Ascending aorta (tissue), 2 donors: ENCODE results near the gene ASXL1. TPM values are rescaled to one million over a fixed set of nuclear protein-coding genes. Genes with fewer than 3 reads are reported as not detected.
A peak's percentile ranks its signal among the peaks of the same experiment; 100 is the strongest.

Experiments
- DNase-seq, 2 donors: peaks; one replicate each; pipeline ENCODE4 v3.0.0-alpha.2; 2019; ENCODE audit warnings: low spot score in 2 of 2
- H3K27ac ChIP-seq, 2 donors: fragments of 200-600 bp; sonication (generic); one replicate each; pipeline ENCODE4 v1.5.1; 2016 to 2017; ENCODE audit warnings: mild to moderate bottlenecking in 1 of 2
- H3K27me3 ChIP-seq: fragments of 200-600 bp; sonication (generic); one replicate; pipeline ENCODE4 v1.5.1; 2017
- H3K36me3 ChIP-seq, 2 donors: fragments of 200-600 bp; sonication (generic); one replicate each; pipeline ENCODE4 v1.5.1; 2016
- H3K4me1 ChIP-seq, 2 donors: fragments of 200-600 bp; sonication (generic); one replicate each; pipeline ENCODE4 v1.5.1; 2016 to 2017; ENCODE audit warnings: mild to moderate bottlenecking in 1 of 2
- H3K4me3 ChIP-seq, 2 donors: fragments of 200-600 bp; sonication (generic); one replicate each; pipeline ENCODE4 v1.5.1; 2016 to 2017; ENCODE audit warnings: mild to moderate bottlenecking in 1 of 2
- H3K9me3 ChIP-seq, 2 donors: fragments of 200-600 bp; sonication (generic); one replicate each; pipeline ENCODE4 v1.5.1; 2016
- intact Hi-C: fragments of 100-400 bp; cut with DNase I; formaldehyde crosslinking; loops from one replicate; pipeline ENCODE4 v1.15.1; 2023
- total RNA-seq: library from RNA; depleted of rRNA; stranded (reverse); fragments of >200 nt; gene quantifications from one replicate; pipeline ENCODE4 v1.1.0, GENCODE V29; 2016
- TF ChIP-seq, protein P1 (sequence below), 3 experiments: fragments of 200-600 bp in 2 of 3; fragments of 450-650 bp in 1 of 3; sonication (generic) in 2 of 3; IDR thresholded peaks; one replicate each; pipeline ENCODE4 v1.5.1; 2016 to 2019; ENCODE audit warnings: antibody characterized with exemption in 3 of 3, mild to moderate bottlenecking in 1 of 3, moderate library complexity in 1 of 3

ASXL1 gene
- total RNA-seq, 1 donor from 2014 or later, result 37.4 TPM

DNA sequence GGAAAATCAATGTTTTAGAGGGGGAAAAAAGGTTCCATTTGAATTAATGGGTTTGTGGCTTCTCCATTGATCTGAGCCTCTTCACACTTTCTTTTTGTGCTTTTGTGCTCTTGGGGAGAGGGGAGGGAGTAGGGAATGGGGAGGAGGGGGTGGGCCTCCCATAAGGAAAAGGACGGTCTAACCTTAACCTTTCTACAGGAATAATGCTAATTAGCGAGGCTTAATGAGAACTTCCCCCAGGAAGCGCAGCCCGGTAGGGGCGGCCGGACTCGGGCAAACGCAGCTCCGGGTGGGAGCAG lies 124.0 kb downstream of the ASXL1 start:
- Histone ChIP-seq H3K36me3 (no peaks in the 10 kb centered on the region), H3K4me3 (peak overlapping the region; percentile 88 to 96), H3K4me1 (peaks cover 0 to 11% of the 10 kb centered on the region in 2 donors), H3K27ac (peak overlapping the region; percentile 42 to 64), H3K27me3 (no peaks in the 10 kb centered on the region), H3K9me3 (no peaks in the 10 kb centered on the region)
- TF ChIP-seq, protein P1, sequence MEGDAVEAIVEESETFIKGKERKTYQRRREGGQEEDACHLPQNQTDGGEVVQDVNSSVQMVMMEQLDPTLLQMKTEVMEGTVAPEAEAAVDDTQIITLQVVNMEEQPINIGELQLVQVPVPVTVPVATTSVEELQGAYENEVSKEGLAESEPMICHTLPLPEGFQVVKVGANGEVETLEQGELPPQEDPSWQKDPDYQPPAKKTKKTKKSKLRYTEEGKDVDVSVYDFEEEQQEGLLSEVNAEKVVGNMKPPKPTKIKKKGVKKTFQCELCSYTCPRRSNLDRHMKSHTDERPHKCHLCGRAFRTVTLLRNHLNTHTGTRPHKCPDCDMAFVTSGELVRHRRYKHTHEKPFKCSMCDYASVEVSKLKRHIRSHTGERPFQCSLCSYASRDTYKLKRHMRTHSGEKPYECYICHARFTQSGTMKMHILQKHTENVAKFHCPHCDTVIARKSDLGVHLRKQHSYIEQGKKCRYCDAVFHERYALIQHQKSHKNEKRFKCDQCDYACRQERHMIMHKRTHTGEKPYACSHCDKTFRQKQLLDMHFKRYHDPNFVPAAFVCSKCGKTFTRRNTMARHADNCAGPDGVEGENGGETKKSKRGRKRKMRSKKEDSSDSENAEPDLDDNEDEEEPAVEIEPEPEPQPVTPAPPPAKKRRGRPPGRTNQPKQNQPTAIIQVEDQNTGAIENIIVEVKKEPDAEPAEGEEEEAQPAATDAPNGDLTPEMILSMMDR (IDR thresholded peaks at IDR 0.05), result no peak
- no peak for DNase-seq
- intact Hi-C loops, result no loop called here

- peak overlapping the region; percentile 11 to 64 for H3K27ac ChIP-seq
- TF ChIP-seq, protein P1 (IDR thresholded peaks at IDR 0.05), result no peak
- no peak for DNase-seq
- peaks cover 0 to 11% of the 10 kb centered on the region in 2 donors for H3K4me1 ChIP-seq
- no peaks in the 10 kb centered on the region for H3K27me3 ChIP-seq
- intact Hi-C loops, result no loop called here
- no peaks in the 10 kb centered on the region for H3K9me3 ChIP-seq
- H3K36me3 ChIP-seq, result no peaks in the 10 kb centered on the region
- H3K4me3 ChIP-seq, result peak overlapping the region; percentile 88 to 96
Observed at GRCh38 chr20:32482442-32483261, 124.5 kb downstream of the ASXL1 start.

DNA sequence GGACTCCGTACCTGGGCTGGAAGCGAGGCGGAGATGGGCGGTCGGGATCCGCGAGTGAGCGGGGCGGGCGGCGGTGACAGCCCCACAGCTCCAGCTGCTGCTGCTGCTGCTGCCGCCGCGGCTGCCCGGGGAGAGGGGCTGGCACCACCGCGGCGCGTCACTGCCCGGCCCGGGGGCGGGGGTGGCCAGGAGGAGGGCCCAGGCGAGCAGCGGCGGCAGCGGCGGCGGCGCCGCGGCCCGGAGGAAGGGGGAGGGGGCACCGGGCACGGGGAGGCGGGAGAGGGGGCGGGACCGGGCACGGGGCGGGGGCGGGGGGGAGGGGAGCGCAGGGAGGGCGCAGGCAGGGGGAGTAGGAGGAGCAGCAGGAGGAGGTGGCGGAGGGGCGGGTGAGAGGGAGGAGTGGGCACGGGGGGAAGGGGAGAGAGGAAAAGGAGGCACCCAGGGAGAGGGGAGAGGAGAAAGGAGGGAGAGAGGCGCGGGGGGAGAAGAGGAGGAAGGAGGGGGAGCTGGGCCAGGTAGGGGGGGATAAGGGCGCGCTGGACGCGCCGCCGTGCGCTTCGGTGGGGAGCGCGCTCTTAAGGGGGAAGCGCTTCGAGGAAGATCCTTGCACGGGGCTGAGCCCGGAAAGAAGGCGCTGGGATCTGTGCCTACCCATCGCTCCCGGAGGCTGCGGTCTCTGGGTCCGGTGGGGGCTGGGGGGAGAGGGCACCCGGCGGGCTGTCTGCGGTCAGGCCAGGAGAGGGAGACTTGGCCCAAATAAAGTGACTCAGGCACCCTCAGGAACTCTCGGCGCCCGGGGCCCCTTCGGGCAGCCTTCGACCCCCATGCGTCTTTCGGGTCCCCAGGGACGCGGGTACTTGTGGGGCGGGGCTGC lies 125.5 kb downstream of the ASXL1 start:
- H3K4me3 ChIP-seq, result peak overlapping the region; percentile 88 to 96
- peak overlapping the region; percentile 55 to 64 for H3K27ac ChIP-seq
- peaks cover 0 to 11% of the 10 kb centered on the region in 2 donors for H3K4me1 ChIP-seq
- intact Hi-C loops, result loop anchor here (2.0 kb wide), 2 partner anchors 125 to 207 kb away; partner anchors contain the start of genes ASXL1 and KIF3B
- no peaks in the 10 kb centered on the region for H3K36me3 ChIP-seq
- peak in 1 of 2 donors; percentile 84 for DNase-seq
- H3K27me3 ChIP-seq, result no peaks in the 10 kb centered on the region
- TF ChIP-seq, protein P1 (IDR thresholded peaks at IDR 0.05), result peak in 1 of 3 experiments; percentile 14
- no peaks in the 10 kb centered on the region for H3K9me3 ChIP-seq

DNA sequence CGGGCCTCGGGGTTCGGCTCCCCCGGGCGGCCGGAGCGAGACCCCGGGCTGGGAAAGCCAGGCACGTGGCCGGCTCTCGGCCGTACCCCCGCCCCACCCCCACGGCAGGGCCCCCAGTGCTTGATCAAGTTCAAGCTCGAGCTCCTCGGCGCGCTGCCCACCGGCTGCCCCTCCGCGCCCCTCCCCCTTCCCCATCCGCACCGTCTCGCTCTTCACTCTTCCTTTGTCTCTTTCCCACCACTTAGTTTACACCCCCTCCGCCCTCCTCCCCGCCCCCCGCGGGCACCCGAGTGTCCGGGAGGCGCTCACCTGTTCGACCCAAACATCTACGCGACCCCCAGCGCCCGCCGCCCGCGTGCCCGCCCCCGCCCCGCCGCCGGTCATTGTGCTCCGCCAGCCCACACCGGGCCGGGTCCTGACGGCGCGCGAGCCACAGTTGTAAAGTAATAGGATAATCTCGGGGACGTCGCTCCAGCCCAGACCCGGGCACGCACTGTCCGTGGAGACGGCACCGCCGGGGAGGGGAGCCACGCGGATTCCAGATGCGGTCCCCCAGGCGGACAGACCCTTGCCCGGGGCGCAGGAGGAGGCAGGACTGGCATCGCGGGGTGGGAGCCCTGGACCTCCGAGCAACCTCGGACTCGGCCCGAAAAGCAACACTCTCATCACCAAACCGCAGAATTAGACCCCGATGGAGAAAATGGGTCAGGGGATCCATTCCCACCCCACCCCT lies 126.3 kb downstream of the ASXL1 start:
- Histone ChIP-seq H3K36me3 (no peaks in the 10 kb centered on the region), H3K9me3 (no peaks in the 10 kb centered on the region), H3K4me1 (peaks cover 0 to 11% of the 10 kb centered on the region in 2 donors), H3K27me3 (no peaks in the 10 kb centered on the region), H3K4me3 (peak overlapping the region; percentile 88 to 96), H3K27ac (peak overlapping the region; percentile 55 to 64)
- intact Hi-C loops, result loop anchor here (2.0 kb wide), 2 partner anchors 126 to 208 kb away; partner anchors contain the start of genes ASXL1 and KIF3B
- TF ChIP-seq, protein P1 (IDR thresholded peaks at IDR 0.05), result no peak
- DNase-seq, result no peak
